NT2/D1 (cell line): Measurements from ENCODE around the gene CD55.

Source experiments
- SUZ12 ChIP-seq: IDR thresholded peaks from 2 replicates; pipeline ENCODE4 v1.6.1; 2011; ENCODE audit not compliant: insufficient read length, insufficient read depth; ENCODE audit errors: extremely low read depth
- YY1 ChIP-seq: IDR thresholded peaks from 2 replicates; pipeline ENCODE4 v1.6.1; 2011; ENCODE audit not compliant: insufficient read length, insufficient read depth
- ZNF274 ChIP-seq: IDR thresholded peaks from 2 replicates; pipeline ENCODE4 v1.6.1; 2011; ENCODE audit warnings: mild to moderate bottlenecking, low read depth, low read length

GRCh38 chr1:207328004-207328403 is 6.5 kb downstream of the CD55 start:
- TF ChIP-seq SUZ12 (no peak), ZNF274 (no peak), YY1 (no peak)
